GM19240 (cell line): Measurements from ENCODE around the gene SINHCAF.

ENCODE experiments used
- DNase-seq: peaks from one replicate; pipeline ENCODE4 v3.0.0; 2011; ENCODE audit warnings: low spot score; ENCODE audit not compliant: insufficient read length

Gene SINHCAF

GRCh38 chr12:31337952-31338351 is 12.0 kb upstream of the SINHCAF start:
- DNase-seq = no peak

GRCh38 chr12:31331242-31331641 is 5.3 kb upstream of the SINHCAF start:
- no peak for DNase-seq

GRCh38 chr12:31326736-31327659 is 1.0 kb upstream of the SINHCAF start:
- DNase-seq = no peak

- DNase-seq = no peak
Observed at GRCh38 chr12:31325524-31325875, 450 bp downstream of the SINHCAF start.

- no peak for DNase-seq
Observed at GRCh38 chr12:31324845-31325523, 966 bp downstream of the SINHCAF start.

- DNase-seq = no peak
Observed at GRCh38 chr12:31324116-31324844, 1.7 kb downstream of the SINHCAF start.

GRCh38 chr12:31323391-31324115 is 2.4 kb downstream of the SINHCAF start:
- no peak for DNase-seq

GRCh38 chr12:31322801-31323207 is 3.1 kb downstream of the SINHCAF start:
- no peak for DNase-seq

GRCh38 chr12:31321897-31322228 is 4.1 kb downstream of the SINHCAF start:
- DNase-seq = no peak

- no peak for DNase-seq
Observed at GRCh38 chr12:31321186-31321896, 4.6 kb downstream of the SINHCAF start.

GRCh38 chr12:31318657-31319269 is 7.2 kb downstream of the SINHCAF start:
- DNase-seq = no peak

GRCh38 chr12:31317471-31318395 is 8.2 kb downstream of the SINHCAF start:
- DNase-seq = no peak

GRCh38 chr12:31316891-31317290 is 9.1 kb downstream of the SINHCAF start:
- DNase-seq = no peak

GRCh38 chr12:31315784-31316465 is 10.0 kb downstream of the SINHCAF start:
- no peak for DNase-seq

- no peak for DNase-seq
Observed at GRCh38 chr12:31315044-31315715, 10.8 kb downstream of the SINHCAF start.

- no peak for DNase-seq
Observed at GRCh38 chr12:31312431-31312830, 13.5 kb downstream of the SINHCAF start.

- no peak for DNase-seq
Observed at GRCh38 chr12:31311634-31312258, 14.2 kb downstream of the SINHCAF start.

GRCh38 chr12:31310488-31310887 is 15.5 kb downstream of the SINHCAF start:
- DNase-seq = no peak
